ENCODE results near the gene HOMER3. TPM values are rescaled to one million over a fixed set of nuclear protein-coding genes. Genes with fewer than 3 reads are reported as not detected.
"Not testable (repeated sequence)": the region's sequence is repeated elsewhere in the genome, so short reads cannot be mapped to it uniquely, and the experiment has no call there.

Gene HOMER3
- total and polyA plus RNA-seq, 4 experiments from 2014 or later, result 2.1 to 2.7 (median 2.5) TPM

- H3K9me3 Mint-ChIP-seq; H3K36me3 ChIP-seq (ENCODE audit: insufficient read depth, low read length); intact Hi-C loops (cut with micrococcal nuclease); H3K27me3 ChIP-seq (ENCODE audit: insufficient read depth, low read length); H3K9me3 ChIP-seq (ENCODE audit: control insufficient read depth in 1 of 2, low read length in 2 of 2); H3K27me3 Mint-ChIP-seq; H3K27ac Mint-ChIP-seq; H3K4me1 ChIP-seq (ENCODE audit: insufficient read depth, low read length); POLR2A ChIA-PET (ENCODE audit: partially characterized antibody); CTCF ChIA-PET (ENCODE audit: partially characterized antibody); H3K27ac ChIP-seq (ENCODE audit: low read depth, low read length); H3K4me3 ChIP-seq (ENCODE audit: low read length in 2 of 2); H3K4me1 Mint-ChIP-seq; H3K36me3 Mint-ChIP-seq; DNase-seq; H3K4me3 Mint-ChIP-seq: not testable (repeated sequence)
These were observed 11.5 kb upstream of the HOMER3 start for GRCh38 chr19:18952364-18953003.

DNA sequence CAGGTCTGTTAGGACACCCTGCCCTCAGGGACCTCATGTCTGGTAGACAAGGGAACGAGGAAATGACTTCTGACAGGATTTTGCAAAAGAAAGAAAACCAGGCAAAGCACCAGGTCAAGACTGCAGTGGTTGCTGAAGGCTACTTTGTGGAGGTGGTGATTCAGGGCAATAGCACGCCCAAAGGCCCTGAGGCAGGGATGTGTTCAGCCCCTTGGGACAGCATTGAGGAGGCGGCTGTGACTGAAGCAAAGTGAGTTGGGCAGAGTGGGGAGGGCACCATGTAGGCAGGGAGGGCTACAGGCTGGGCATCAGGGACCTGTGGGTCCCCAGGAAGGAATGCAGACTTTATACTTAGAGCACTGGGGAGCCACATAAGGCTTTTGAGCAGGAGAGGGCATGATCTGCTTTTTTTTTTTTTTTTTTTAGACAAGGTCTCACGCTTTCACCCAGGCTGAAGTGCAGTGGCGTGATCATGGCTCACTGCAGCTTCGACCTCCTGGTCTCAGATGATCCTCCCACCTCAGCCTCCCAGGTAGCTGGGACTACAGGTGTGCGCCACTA is 10.8 kb upstream of the HOMER3 start:
- no peak overlapping the region for H3K4me3 Mint-ChIP-seq
- H3K27me3 Mint-ChIP-seq, result peaks cover 0 to 6% of the 10 kb centered on the region in 2 donors
- peaks cover 0 to 8% (median under 1%) of the 10 kb centered on the region in 4 donors for H3K4me1 Mint-ChIP-seq
- no peaks in the 10 kb centered on the region for H3K36me3 Mint-ChIP-seq
- Histone ChIP-seq H3K4me3 (ENCODE audit: low read length in 2 of 2) (no peak overlapping the region), H3K9me3 (ENCODE audit: control insufficient read depth in 1 of 2, low read length in 2 of 2) (no peaks in the 10 kb centered on the region), H3K36me3 (ENCODE audit: insufficient read depth, low read length) (no peaks in the 10 kb centered on the region), H3K27ac (ENCODE audit: low read depth, low read length) (no peak overlapping the region), H3K4me1 (ENCODE audit: insufficient read depth, low read length) (no peaks in the 10 kb centered on the region), H3K27me3 (ENCODE audit: insufficient read depth, low read length) (no peaks in the 10 kb centered on the region)
- H3K9me3 Mint-ChIP-seq, result peaks cover 0 to 4% (median 0%) of the 10 kb centered on the region in 8 donors
- ChIA-PET POLR2A (ENCODE audit: partially characterized antibody) (no interaction called here), CTCF (ENCODE audit: partially characterized antibody) (no interaction called here)
- DNase-seq, result no peak
- intact Hi-C loops (cut with micrococcal nuclease), result no loop called here
- no peak overlapping the region for H3K27ac Mint-ChIP-seq

- no peaks in the 10 kb centered on the region for H3K36me3 ChIP-seq (ENCODE audit: insufficient read depth, low read length)
- DNase-seq, result no peak
- ChIA-PET CTCF (ENCODE audit: partially characterized antibody) (interaction anchor here (0.7 kb wide), 1 partner anchor 480 kb away, joined by 3 read pairs; no protein-coding TSS in a partner anchor), POLR2A (ENCODE audit: partially characterized antibody) (interaction anchor here (0.6 kb wide), 1 partner anchor 89 kb away, joined by 3 read pairs; no protein-coding TSS in a partner anchor)
- no peak overlapping the region for H3K4me3 ChIP-seq (ENCODE audit: low read length in 2 of 2)
- peaks cover 2 to 17% (median 5%) of the 10 kb centered on the region in 4 donors for H3K4me1 Mint-ChIP-seq
- no peaks in the 10 kb centered on the region for H3K4me1 ChIP-seq (ENCODE audit: insufficient read depth, low read length)
- H3K4me3 Mint-ChIP-seq, result no peak overlapping the region
- intact Hi-C loops (cut with micrococcal nuclease), result no loop called here
- H3K27ac Mint-ChIP-seq, result no peak overlapping the region
- no peaks in the 10 kb centered on the region for H3K27me3 ChIP-seq (ENCODE audit: insufficient read depth, low read length)
- H3K9me3 ChIP-seq (ENCODE audit: control insufficient read depth in 1 of 2, low read length in 2 of 2), result no peaks in the 10 kb centered on the region
- H3K9me3 Mint-ChIP-seq, result peaks cover 0 to under 1% (median 0%) of the 10 kb centered on the region in 8 donors
- H3K27me3 Mint-ChIP-seq, result peaks cover 0 to 8% of the 10 kb centered on the region in 2 donors
- no peaks in the 10 kb centered on the region for H3K36me3 Mint-ChIP-seq
- H3K27ac ChIP-seq (ENCODE audit: low read depth, low read length), result no peak overlapping the region
These were observed 8.8 kb upstream of the HOMER3 start for GRCh38 chr19:18949858-18950257.

DNA sequence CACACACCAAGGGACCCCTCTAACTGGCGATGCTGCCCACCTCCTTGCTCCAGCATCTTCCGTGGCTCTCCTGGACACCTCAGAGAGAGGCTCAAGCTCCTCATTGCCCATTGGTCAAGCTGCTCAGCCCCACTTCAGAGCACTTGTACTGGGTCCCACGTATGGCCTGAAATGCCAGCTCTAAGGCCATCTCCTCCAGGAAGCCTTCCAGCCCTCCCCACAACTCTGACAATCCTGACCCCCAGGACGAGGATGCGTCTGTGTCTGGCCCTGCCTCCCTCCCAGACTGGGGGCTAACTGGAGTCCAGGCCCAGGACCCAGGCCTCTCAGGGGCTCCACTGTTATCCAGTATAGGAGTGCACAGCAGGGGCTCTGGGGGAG is 7.9 kb upstream of the HOMER3 start:
- Mint-ChIP-seq H3K9me3 (no peaks in the 10 kb centered on the region), H3K27ac (no peak overlapping the region), H3K36me3 (no peaks in the 10 kb centered on the region), H3K27me3 (peaks cover 0 to 8% of the 10 kb centered on the region in 2 donors), H3K4me3 (peak overlapping the region in 2 of 8 donors; percentile 11 to 27), H3K4me1 (peaks cover 2 to 17% (median 5%) of the 10 kb centered on the region in 4 donors)
- no peak overlapping the region for H3K27ac ChIP-seq (ENCODE audit: low read depth, low read length)
- no peaks in the 10 kb centered on the region for H3K4me1 ChIP-seq (ENCODE audit: insufficient read depth, low read length)
- intact Hi-C loops (cut with micrococcal nuclease), result no loop called here
- ChIA-PET CTCF (ENCODE audit: partially characterized antibody) (no interaction called here), POLR2A (ENCODE audit: partially characterized antibody) (no interaction called here)
- H3K36me3 ChIP-seq (ENCODE audit: insufficient read depth, low read length), result no peaks in the 10 kb centered on the region
- no peak for DNase-seq
- no peak overlapping the region for H3K4me3 ChIP-seq (ENCODE audit: low read length in 2 of 2)
- no peaks in the 10 kb centered on the region for H3K27me3 ChIP-seq (ENCODE audit: insufficient read depth, low read length)
- H3K9me3 ChIP-seq (ENCODE audit: control insufficient read depth in 1 of 2, low read length in 2 of 2), result no peaks in the 10 kb centered on the region

GRCh38 chr19:18948075-18948975 is 7.3 kb upstream of the HOMER3 start:
- Mint-ChIP-seq H3K4me1 (peaks cover 2 to 17% (median 5%) of the 10 kb centered on the region in 4 donors), H3K27ac (no peak overlapping the region), H3K9me3 (no peaks in the 10 kb centered on the region), H3K27me3 (peaks cover 0 to 8% of the 10 kb centered on the region in 2 donors), H3K4me3 (no peak overlapping the region), H3K36me3 (no peaks in the 10 kb centered on the region)
- Histone ChIP-seq H3K4me3 (ENCODE audit: low read length in 2 of 2) (no peak overlapping the region), H3K4me1 (ENCODE audit: insufficient read depth, low read length) (no peaks in the 10 kb centered on the region), H3K27me3 (ENCODE audit: insufficient read depth, low read length) (no peaks in the 10 kb centered on the region), H3K36me3 (ENCODE audit: insufficient read depth, low read length) (no peaks in the 10 kb centered on the region), H3K27ac (ENCODE audit: low read depth, low read length) (no peak overlapping the region), H3K9me3 (ENCODE audit: control insufficient read depth in 1 of 2, low read length in 2 of 2) (no peaks in the 10 kb centered on the region)
- ChIA-PET POLR2A (ENCODE audit: partially characterized antibody) (no interaction called here), CTCF (ENCODE audit: partially characterized antibody) (no interaction called here)
- DNase-seq, result no peak
- intact Hi-C loops (cut with micrococcal nuclease), result no loop called here

DNA sequence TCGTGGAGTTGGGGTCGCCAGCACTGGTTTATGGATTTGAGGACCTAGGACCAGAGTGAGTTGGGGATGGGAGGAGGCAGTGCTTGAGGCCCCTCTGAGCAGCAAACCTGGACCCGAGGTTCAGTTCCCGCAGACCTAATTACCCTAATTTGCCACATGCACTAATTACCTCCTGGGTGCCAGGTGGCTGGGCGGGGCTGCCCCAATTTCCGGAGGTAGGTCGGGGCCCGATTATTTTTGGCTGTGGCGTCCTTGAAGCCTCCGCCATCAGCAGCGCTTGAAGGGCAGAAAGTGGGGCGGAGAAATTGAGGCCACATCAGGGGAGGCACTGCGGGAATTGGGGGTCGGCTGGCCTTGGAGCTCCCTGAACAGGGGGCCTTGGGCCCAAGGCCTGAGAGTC is 5.9 kb upstream of the HOMER3 start:
- Histone ChIP-seq H3K4me3 (ENCODE audit: low read length in 2 of 2) (no peak overlapping the region), H3K27me3 (ENCODE audit: insufficient read depth, low read length) (peaks cover 1% of the 10 kb centered on the region), H3K9me3 (ENCODE audit: control insufficient read depth in 1 of 2, low read length in 2 of 2) (no peaks in the 10 kb centered on the region), H3K4me1 (ENCODE audit: insufficient read depth, low read length) (no peaks in the 10 kb centered on the region), H3K27ac (ENCODE audit: low read depth, low read length) (no peak overlapping the region), H3K36me3 (ENCODE audit: insufficient read depth, low read length) (no peaks in the 10 kb centered on the region)
- no peaks in the 10 kb centered on the region for H3K9me3 Mint-ChIP-seq
- CTCF ChIA-PET (ENCODE audit: partially characterized antibody), result no interaction called here
- H3K4me3 Mint-ChIP-seq, result peak overlapping the region in 3 of 8 donors; percentile 15 to 51 (median 41)
- H3K36me3 Mint-ChIP-seq, result no peaks in the 10 kb centered on the region
- intact Hi-C loops (cut with micrococcal nuclease), result no loop called here
- peaks cover 0 to 8% of the 10 kb centered on the region in 2 donors for H3K27me3 Mint-ChIP-seq
- H3K27ac Mint-ChIP-seq, result peak overlapping the region in 4 of 7 donors; percentile 22 to 69 (median 57)
- no peak for DNase-seq
- POLR2A ChIA-PET (ENCODE audit: partially characterized antibody), result no interaction called here
- peaks cover 2 to 18% (median 5%) of the 10 kb centered on the region in 4 donors for H3K4me1 Mint-ChIP-seq

DNA sequence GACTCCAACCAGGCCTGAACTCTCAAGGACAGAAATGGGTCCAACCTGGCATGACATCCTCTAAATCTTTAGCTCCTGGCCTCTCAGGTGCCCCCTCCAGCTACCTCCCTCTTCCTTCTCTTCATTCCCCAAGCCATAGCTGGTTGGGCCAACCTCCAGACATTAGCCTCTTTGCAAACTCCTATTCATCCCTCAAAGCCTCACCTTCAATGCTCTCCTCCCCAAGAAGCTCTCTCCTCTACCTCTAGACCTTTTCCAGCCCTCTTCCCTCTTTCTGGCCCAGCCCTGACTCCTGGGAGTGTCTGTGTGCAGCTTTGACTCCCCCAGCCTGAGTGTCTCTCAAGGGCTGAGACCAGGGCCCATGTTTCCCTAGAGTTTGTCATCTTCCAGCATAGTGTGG is 5.3 kb upstream of the HOMER3 start:
- Histone ChIP-seq H3K4me1 (ENCODE audit: insufficient read depth, low read length) (peaks cover 5% of the 10 kb centered on the region), H3K27me3 (ENCODE audit: insufficient read depth, low read length) (peaks cover 7% of the 10 kb centered on the region), H3K4me3 (ENCODE audit: low read length in 2 of 2) (no peak overlapping the region), H3K9me3 (ENCODE audit: control insufficient read depth in 1 of 2, low read length in 2 of 2) (no peaks in the 10 kb centered on the region), H3K27ac (ENCODE audit: low read depth, low read length) (no peak overlapping the region), H3K36me3 (ENCODE audit: insufficient read depth, low read length) (no peaks in the 10 kb centered on the region)
- Mint-ChIP-seq H3K27ac (peak overlapping the region in 1 of 7 donors; percentile 1), H3K4me1 (peaks cover 2 to 24% (median 5%) of the 10 kb centered on the region in 4 donors), H3K36me3 (no peaks in the 10 kb centered on the region), H3K9me3 (no peaks in the 10 kb centered on the region), H3K27me3 (peaks cover 1 to 10% of the 10 kb centered on the region in 2 donors), H3K4me3 (peak overlapping the region in 1 of 8 donors; percentile 48)
- DNase-seq, result no peak
- ChIA-PET POLR2A (ENCODE audit: partially characterized antibody) (no interaction called here), CTCF (ENCODE audit: partially characterized antibody) (no interaction called here)
- intact Hi-C loops (cut with micrococcal nuclease), result no loop called here
